ENCODE measurements around the gene DHTKD1.

DNA sequence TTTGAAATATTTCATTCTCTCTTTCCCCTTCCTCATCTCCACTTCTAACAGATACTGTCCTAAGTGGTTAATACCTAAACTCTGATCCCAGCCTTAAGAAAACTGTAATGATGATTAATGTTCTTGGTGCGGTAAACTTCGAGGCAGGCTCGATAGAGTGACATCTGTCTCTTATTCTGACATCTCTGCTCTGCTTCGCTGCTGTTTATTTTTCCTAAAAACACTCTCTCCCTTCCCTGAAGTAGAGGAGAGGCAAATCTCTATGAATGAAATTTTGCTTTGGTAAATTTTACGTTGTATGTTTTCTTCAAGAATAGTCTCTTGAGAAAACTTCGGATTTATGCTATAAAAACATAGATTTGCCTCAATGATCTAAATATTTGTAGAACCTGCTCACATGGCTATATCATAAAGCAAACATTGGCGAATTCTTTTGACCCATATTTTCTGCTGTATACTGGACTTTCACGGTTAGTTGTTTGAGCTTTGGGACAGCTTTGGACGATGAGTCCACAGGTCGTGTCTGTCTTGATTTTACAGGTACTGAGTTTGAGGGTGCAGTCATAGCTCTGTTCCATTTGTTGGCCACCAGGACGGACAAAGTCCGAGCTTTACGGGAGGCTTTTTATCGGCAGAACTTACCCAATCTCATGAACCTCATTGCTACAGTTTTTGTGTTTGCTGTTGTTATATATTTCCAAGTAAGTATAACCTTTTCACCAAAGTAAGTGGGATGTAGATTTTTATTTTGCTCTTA, 87.8 kb downstream of the DHTKD1 start:
- TF ChIP-seq EZH2phosphoT487 (IDR thresholded peaks at IDR 0.05; ENCODE audit: borderline replicate concordance), result no peak
- TF ChIP-seq, protein P1, sequence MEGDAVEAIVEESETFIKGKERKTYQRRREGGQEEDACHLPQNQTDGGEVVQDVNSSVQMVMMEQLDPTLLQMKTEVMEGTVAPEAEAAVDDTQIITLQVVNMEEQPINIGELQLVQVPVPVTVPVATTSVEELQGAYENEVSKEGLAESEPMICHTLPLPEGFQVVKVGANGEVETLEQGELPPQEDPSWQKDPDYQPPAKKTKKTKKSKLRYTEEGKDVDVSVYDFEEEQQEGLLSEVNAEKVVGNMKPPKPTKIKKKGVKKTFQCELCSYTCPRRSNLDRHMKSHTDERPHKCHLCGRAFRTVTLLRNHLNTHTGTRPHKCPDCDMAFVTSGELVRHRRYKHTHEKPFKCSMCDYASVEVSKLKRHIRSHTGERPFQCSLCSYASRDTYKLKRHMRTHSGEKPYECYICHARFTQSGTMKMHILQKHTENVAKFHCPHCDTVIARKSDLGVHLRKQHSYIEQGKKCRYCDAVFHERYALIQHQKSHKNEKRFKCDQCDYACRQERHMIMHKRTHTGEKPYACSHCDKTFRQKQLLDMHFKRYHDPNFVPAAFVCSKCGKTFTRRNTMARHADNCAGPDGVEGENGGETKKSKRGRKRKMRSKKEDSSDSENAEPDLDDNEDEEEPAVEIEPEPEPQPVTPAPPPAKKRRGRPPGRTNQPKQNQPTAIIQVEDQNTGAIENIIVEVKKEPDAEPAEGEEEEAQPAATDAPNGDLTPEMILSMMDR (IDR thresholded peaks at IDR 0.05 in 2 of 3, conservative IDR thresholded peaks at IDR 0.05 in 1 of 3; ENCODE audit: borderline replicate concordance in 1 of 3, insufficient read depth in 1 of 3, low read depth in 2 of 3, low read length in 2 of 3), result no peak
- no peak for TF ChIP-seq ZNF274 (IDR thresholded peaks at IDR 0.05; ENCODE audit: low read depth, low read length)
- TF ChIP-seq YY1 (IDR thresholded peaks at IDR 0.05; ENCODE audit: extremely low read depth, insufficient replicate concordance, low read depth, low read length), result no peak
- TF ChIP-seq POLR2AphosphoS5 (IDR thresholded peaks at IDR 0.05; ENCODE audit: low read depth, low read length), result no peak
- TF ChIP-seq RAD21 (IDR thresholded peaks at IDR 0.05; ENCODE audit: low read depth), result no peak
- TF ChIP-seq, protein P2, sequence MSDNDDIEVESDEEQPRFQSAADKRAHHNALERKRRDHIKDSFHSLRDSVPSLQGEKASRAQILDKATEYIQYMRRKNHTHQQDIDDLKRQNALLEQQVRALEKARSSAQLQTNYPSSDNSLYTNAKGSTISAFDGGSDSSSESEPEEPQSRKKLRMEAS (IDR thresholded peaks at IDR 0.05), result no peak
- no peak for TF ChIP-seq POLR2A (IDR thresholded peaks at IDR 0.05; ENCODE audit: borderline replicate concordance, extremely low read depth, insufficient read depth, insufficient read length)
- no peak for TF ChIP-seq TCF7L2 (IDR thresholded peaks at IDR 0.05; ENCODE audit: borderline replicate concordance, extremely low read depth, insufficient read depth, insufficient read length)

Data from HCT116 (cell line).